ENCODE measurements around the gene ARIH2.

Gene ARIH2

DNA sequence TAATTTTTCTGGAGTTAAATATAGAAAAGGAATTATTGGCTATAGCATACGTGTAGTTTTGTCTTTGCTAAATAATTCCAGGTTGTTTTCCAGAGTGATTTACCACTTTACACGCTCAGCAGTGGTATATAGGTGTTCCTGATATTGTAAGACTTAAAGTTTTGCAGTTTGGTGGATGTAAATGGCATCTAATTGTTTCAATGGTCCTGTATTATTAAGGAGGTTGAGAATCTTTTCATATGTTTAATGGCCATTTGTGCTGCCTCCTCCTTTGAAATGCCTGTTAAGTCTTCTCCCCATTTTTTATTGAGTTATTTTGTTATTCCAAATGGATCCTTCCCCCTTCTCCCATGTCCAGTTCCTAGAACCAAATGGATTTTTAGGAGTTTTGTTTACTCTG is 44.9 kb downstream of the ARIH2 start:
- no peak overlapping the region for H3K4me2 ChIP-seq
- no peak overlapping the region for H3K9ac ChIP-seq
- no peak overlapping the region for H3K4me3 ChIP-seq (IDR thresholded peaks at IDR 0.05; ENCODE audit: insufficient read depth, low read depth, low read length)
- H3K27me3 ChIP-seq (ENCODE audit: insufficient read depth, low read depth) = no peaks in the 10 kb centered on the region
- H3K4me1 ChIP-seq (ENCODE audit: low read depth, poor library complexity, severe bottlenecking) = peaks cover 45% of the 10 kb centered on the region
- H2AFZ ChIP-seq (ENCODE audit: low read depth) = no peak overlapping the region
- peaks cover 2% of the 10 kb centered on the region; the same call in 1 of the 2 replicates for H3K79me2 ChIP-seq (ENCODE audit: insufficient read depth, low read depth)
- TF ChIP-seq, protein P1, sequence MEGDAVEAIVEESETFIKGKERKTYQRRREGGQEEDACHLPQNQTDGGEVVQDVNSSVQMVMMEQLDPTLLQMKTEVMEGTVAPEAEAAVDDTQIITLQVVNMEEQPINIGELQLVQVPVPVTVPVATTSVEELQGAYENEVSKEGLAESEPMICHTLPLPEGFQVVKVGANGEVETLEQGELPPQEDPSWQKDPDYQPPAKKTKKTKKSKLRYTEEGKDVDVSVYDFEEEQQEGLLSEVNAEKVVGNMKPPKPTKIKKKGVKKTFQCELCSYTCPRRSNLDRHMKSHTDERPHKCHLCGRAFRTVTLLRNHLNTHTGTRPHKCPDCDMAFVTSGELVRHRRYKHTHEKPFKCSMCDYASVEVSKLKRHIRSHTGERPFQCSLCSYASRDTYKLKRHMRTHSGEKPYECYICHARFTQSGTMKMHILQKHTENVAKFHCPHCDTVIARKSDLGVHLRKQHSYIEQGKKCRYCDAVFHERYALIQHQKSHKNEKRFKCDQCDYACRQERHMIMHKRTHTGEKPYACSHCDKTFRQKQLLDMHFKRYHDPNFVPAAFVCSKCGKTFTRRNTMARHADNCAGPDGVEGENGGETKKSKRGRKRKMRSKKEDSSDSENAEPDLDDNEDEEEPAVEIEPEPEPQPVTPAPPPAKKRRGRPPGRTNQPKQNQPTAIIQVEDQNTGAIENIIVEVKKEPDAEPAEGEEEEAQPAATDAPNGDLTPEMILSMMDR (conservative IDR thresholded peaks at IDR 0.05; ENCODE audit: low read depth, low read length) = no peak
- no peaks in the 10 kb centered on the region for H4K20me1 ChIP-seq (ENCODE audit: insufficient read depth)
- H3K27ac ChIP-seq = no peak overlapping the region
- no peaks in the 10 kb centered on the region for H3K36me3 ChIP-seq (ENCODE audit: insufficient read depth)

DNA sequence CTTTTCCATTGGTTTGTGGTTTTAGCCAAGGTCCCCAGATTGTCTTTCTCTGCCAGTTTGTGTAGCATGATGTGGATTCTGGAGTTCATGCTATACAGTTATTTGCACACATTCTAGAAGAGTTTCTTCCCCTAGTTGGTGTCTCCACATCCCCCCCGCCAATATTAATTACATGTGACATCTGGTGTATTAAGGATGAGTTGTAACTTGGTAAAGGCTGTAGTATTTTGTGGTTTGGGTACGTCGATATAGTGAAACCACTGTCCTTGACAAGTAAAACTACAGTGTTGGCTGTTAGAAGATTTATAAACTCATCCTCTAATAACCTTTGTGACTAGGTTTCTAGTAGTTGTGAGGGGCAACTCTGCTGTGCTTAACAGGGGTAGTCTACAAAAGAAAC is 47.7 kb downstream of the ARIH2 start:
- H2AFZ ChIP-seq (ENCODE audit: low read depth) = no peak overlapping the region
- H3K27ac ChIP-seq = peak overlapping the region; percentile 83
- H3K36me3 ChIP-seq (ENCODE audit: insufficient read depth) = no peaks in the 10 kb centered on the region
- peak overlapping the region; percentile 92 for H3K4me2 ChIP-seq
- H3K4me3 ChIP-seq (IDR thresholded peaks at IDR 0.05; ENCODE audit: insufficient read depth, low read depth, low read length) = no peak overlapping the region
- H3K4me1 ChIP-seq (ENCODE audit: low read depth, poor library complexity, severe bottlenecking) = peaks cover 56% of the 10 kb centered on the region
- no peaks in the 10 kb centered on the region for H4K20me1 ChIP-seq (ENCODE audit: insufficient read depth)
- H3K27me3 ChIP-seq (ENCODE audit: insufficient read depth, low read depth) = no peaks in the 10 kb centered on the region
- TF ChIP-seq, protein P1 (conservative IDR thresholded peaks at IDR 0.05; ENCODE audit: low read depth, low read length) = no peak
- H3K9ac ChIP-seq = peak overlapping the region; percentile 29; the same call in 1 of the 2 replicates
- peaks cover 6% of the 10 kb centered on the region; the same call in 1 of the 2 replicates for H3K79me2 ChIP-seq (ENCODE audit: insufficient read depth, low read depth)

DNA sequence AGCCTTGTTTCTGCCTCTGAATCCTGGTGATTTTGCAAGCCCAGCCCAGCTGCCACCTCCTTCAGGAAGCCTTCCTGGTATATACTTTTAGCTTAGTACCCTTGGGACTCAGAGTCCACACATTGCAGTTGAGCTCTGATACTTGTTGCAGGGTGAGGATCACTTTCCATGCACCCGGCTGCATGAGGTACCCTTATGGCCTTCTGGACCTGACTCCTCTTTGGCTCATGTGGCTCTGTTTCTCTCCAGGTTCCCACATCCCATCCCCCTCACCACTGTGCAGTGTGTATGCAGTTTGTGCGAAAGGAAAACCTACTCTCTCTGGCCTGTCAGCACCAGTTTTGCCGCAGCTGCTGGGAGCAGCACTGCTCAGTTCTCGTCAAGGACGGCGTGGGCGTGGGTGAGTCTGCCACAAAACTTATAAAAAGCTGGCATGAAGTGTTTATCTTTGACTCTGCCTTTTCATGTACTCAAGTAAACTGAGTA is 48.3 kb downstream of the ARIH2 start:
- Histone ChIP-seq H3K4me1 (ENCODE audit: low read depth, poor library complexity, severe bottlenecking) (peaks cover 56% of the 10 kb centered on the region), H3K36me3 (ENCODE audit: insufficient read depth) (no peaks in the 10 kb centered on the region)
- TF ChIP-seq, protein P1 (conservative IDR thresholded peaks at IDR 0.05; ENCODE audit: low read depth, low read length) = no peak

DNA sequence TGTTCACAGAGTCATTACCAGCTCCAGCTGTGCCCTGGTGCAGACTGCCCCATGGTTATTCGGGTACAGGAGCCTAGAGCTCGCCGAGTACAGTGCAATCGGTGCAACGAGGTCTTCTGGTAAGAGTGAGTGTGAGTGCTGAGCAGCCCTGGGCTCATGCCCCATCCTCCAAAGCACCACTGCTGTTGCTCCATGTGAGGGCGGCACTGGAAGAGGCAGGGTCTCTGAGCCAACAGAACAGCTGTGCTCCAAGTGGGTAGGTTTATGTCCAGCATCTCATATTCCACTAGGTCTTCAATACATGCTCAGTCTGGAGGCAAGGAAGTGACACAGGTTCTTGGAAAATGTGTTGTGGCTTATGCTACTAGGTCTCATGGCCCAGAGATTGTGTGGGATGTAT is 51.9 kb downstream of the ARIH2 start:
- H3K4me2 ChIP-seq = no peak overlapping the region
- H3K79me2 ChIP-seq (ENCODE audit: insufficient read depth, low read depth) = peaks cover 6% of the 10 kb centered on the region; the same call in 1 of the 2 replicates
- no peak overlapping the region for H3K9ac ChIP-seq
- no peaks in the 10 kb centered on the region for H3K27me3 ChIP-seq (ENCODE audit: insufficient read depth, low read depth)
- TF ChIP-seq, protein P1 (conservative IDR thresholded peaks at IDR 0.05; ENCODE audit: low read depth, low read length) = no peak
- no peaks in the 10 kb centered on the region for H4K20me1 ChIP-seq (ENCODE audit: insufficient read depth)
- H3K36me3 ChIP-seq (ENCODE audit: insufficient read depth) = no peaks in the 10 kb centered on the region
- H3K4me3 ChIP-seq (IDR thresholded peaks at IDR 0.05; ENCODE audit: insufficient read depth, low read depth, low read length) = no peak overlapping the region
- H3K27ac ChIP-seq = no peak overlapping the region
- H3K4me1 ChIP-seq (ENCODE audit: low read depth, poor library complexity, severe bottlenecking) = peaks cover 50% of the 10 kb centered on the region
- no peak overlapping the region for H2AFZ ChIP-seq (ENCODE audit: low read depth)

More for the DNA sequence above, 48.3 kb downstream of the ARIH2 start:
- H3K27ac ChIP-seq = peak overlapping the region; percentile 83
- H4K20me1 ChIP-seq (ENCODE audit: insufficient read depth) = no peaks in the 10 kb centered on the region
- H3K27me3 ChIP-seq (ENCODE audit: insufficient read depth, low read depth) = no peaks in the 10 kb centered on the region
- peak overlapping the region; percentile 92 for H3K4me2 ChIP-seq
- H2AFZ ChIP-seq (ENCODE audit: low read depth) = no peak overlapping the region
- no peak overlapping the region for H3K4me3 ChIP-seq (IDR thresholded peaks at IDR 0.05; ENCODE audit: insufficient read depth, low read depth, low read length)
- peak overlapping the region; percentile 29; the same call in 1 of the 2 replicates for H3K9ac ChIP-seq
- H3K79me2 ChIP-seq (ENCODE audit: insufficient read depth, low read depth) = peaks cover 6% of the 10 kb centered on the region; the same call in 1 of the 2 replicates
